ENCODE data around the gene CARD6. TPM values are rescaled to one million over a fixed set of nuclear protein-coding genes. Genes with fewer than 3 reads are reported as not detected.

Gene CARD6
- total and polyA plus RNA-seq, 2 donors (not counting 1 experiment from before 2014, with no cell fraction given) = 0.72 to 2.7 TPM

DNA sequence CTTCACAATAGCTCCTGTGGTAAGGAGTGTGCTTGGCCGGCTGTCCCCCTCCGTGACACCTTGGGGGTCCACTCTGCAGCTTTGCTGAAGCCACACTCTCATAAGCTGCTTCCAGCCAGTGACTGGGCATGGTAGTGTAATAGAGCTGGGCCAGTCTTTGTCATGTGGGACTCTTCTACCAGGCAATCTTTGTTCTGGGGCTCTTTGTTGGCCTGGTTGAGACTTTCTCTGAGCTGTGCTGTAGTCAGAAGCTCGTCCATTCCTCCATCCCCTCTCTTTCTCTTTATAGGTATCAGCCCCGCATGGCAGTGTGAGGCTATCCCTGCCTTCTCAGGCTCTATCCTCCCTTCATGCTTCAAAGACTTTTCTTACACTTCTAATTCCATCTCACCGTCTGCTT, 25.7 kb downstream of the CARD6 start:
- Histone ChIP-seq H3K27ac (ENCODE audit: low read length in 2 of 2) (no peak overlapping the region), H3K9me3 (ENCODE audit: control extremely low read depth in 1 of 3, control insufficient read depth in 2 of 3, insufficient read depth in 1 of 3, low read length in 2 of 3) (peaks cover 0 to 9% (median 0%) of the 10 kb centered on the region in 3 donors), H4K20me1 (ENCODE audit: control insufficient read depth, insufficient read depth, low read length, poor library complexity, severe bottlenecking) (no peaks in the 10 kb centered on the region), H3K4me2 (replicated peaks; ENCODE audit: low read depth, low read length, poor library complexity, severe bottlenecking) (no peak overlapping the region), H2AFZ (ENCODE audit: insufficient read depth, low read depth, low read length, poor library complexity, severe bottlenecking) (no peak overlapping the region), H3K27me3 (replicated peaks in 1 of 4; ENCODE audit: control extremely low read depth in 1 of 4, control insufficient read depth in 3 of 4, insufficient read depth in 4 of 4, low read length in 3 of 4) (no peaks in the 10 kb centered on the region), H3K4me3 (ENCODE audit: control extremely low read depth in 1 of 5, extremely low read depth in 1 of 5, insufficient read depth in 1 of 5, low read depth in 2 of 5, low read length in 4 of 5) (no peak overlapping the region), H3K4me1 (ENCODE audit: control insufficient read depth in 2 of 2, insufficient read depth in 2 of 2, low read length in 2 of 2) (no peaks in the 10 kb centered on the region), H3K9ac (ENCODE audit: low read length) (no peak overlapping the region), H3K36me3 (replicated peaks in 1 of 2; ENCODE audit: control extremely low read depth in 1 of 2, control insufficient read depth in 1 of 2, extremely low read depth in 1 of 2, insufficient read depth in 2 of 2, low read length in 1 of 2) (no peaks in the 10 kb centered on the region), H3K79me2 (ENCODE audit: control insufficient read depth, insufficient read depth, low read length) (no peaks in the 10 kb centered on the region)
- TF ChIP-seq EZH2 (IDR thresholded peaks at IDR 0.05; ENCODE audit: borderline replicate concordance, insufficient read depth, low read depth, low read length, poor library complexity, severe bottlenecking) (no peak), CTCF (IDR thresholded peaks at IDR 0.05) (no peak)
- intact Hi-C loops (cut with micrococcal nuclease) = no loop called here
- ChIA-PET POLR2A (no interaction called here), CTCF (no interaction called here)
- no peak overlapping the region for H3K4me3 Mint-ChIP-seq
- ATAC-seq (ENCODE audit: low read depth) = no peak
- peaks cover 4% of the 10 kb centered on the region for H3K9me3 Mint-ChIP-seq (ENCODE audit: insufficient read depth)
- H3K4me1 Mint-ChIP-seq = no peaks in the 10 kb centered on the region
- DNase-seq = no peak
- H3K27me3 Mint-ChIP-seq = peaks cover 13% of the 10 kb centered on the region
- H3K27ac Mint-ChIP-seq = no peak overlapping the region
- WGBS (ENCODE audit: insufficient coverage) = 71% methylated on average over 2 of the region's 5 CpGs

GRCh38 chr5:40869384-40869783, 28.2 kb downstream of the CARD6 start:
- intact Hi-C loops (cut with micrococcal nuclease) = no loop called here
- CTCF ChIA-PET = no interaction called here
- WGBS (ENCODE audit: insufficient coverage) = 78% methylated on average over 1 of the region's 1 CpG

More at GRCh38 chr5:40869384-40869783, 28.2 kb downstream of the CARD6 start:
- H3K27me3 Mint-ChIP-seq = peaks cover 18% of the 10 kb centered on the region
- H4K20me1 ChIP-seq (ENCODE audit: control insufficient read depth, insufficient read depth, low read length, poor library complexity, severe bottlenecking) = no peaks in the 10 kb centered on the region
- no peak for ATAC-seq (ENCODE audit: low read depth)
- no peak overlapping the region for H2AFZ ChIP-seq (ENCODE audit: insufficient read depth, low read depth, low read length, poor library complexity, severe bottlenecking)
- TF ChIP-seq EZH2 (IDR thresholded peaks at IDR 0.05; ENCODE audit: borderline replicate concordance, insufficient read depth, low read depth, low read length, poor library complexity, severe bottlenecking) = no peak
- TF ChIP-seq CTCF (IDR thresholded peaks at IDR 0.05) = no peak
- DNase-seq = no peak
- no peaks in the 10 kb centered on the region for H3K27me3 ChIP-seq (replicated peaks in 1 of 4; ENCODE audit: control extremely low read depth in 1 of 4, control insufficient read depth in 3 of 4, insufficient read depth in 4 of 4, low read length in 3 of 4)
- no peak overlapping the region for H3K4me3 ChIP-seq (ENCODE audit: control extremely low read depth in 1 of 5, extremely low read depth in 1 of 5, insufficient read depth in 1 of 5, low read depth in 2 of 5, low read length in 4 of 5)
- H3K9ac ChIP-seq (ENCODE audit: low read length) = no peak overlapping the region
- H3K9me3 ChIP-seq (ENCODE audit: control extremely low read depth in 1 of 3, control insufficient read depth in 2 of 3, insufficient read depth in 1 of 3, low read length in 2 of 3) = peaks cover 0 to 5% (median 0%) of the 10 kb centered on the region in 3 donors
- no peaks in the 10 kb centered on the region for H3K4me1 Mint-ChIP-seq
- H3K27ac Mint-ChIP-seq = no peak overlapping the region
- H3K4me2 ChIP-seq (replicated peaks; ENCODE audit: low read depth, low read length, poor library complexity, severe bottlenecking) = no peak overlapping the region
- H3K4me3 Mint-ChIP-seq = no peak overlapping the region
- no peaks in the 10 kb centered on the region for H3K79me2 ChIP-seq (ENCODE audit: control insufficient read depth, insufficient read depth, low read length)
- H3K36me3 ChIP-seq (replicated peaks in 1 of 2; ENCODE audit: control extremely low read depth in 1 of 2, control insufficient read depth in 1 of 2, extremely low read depth in 1 of 2, insufficient read depth in 2 of 2, low read length in 1 of 2) = no peaks in the 10 kb centered on the region
- no peaks in the 10 kb centered on the region for H3K4me1 ChIP-seq (ENCODE audit: control insufficient read depth in 2 of 2, insufficient read depth in 2 of 2, low read length in 2 of 2)
- peaks cover 4% of the 10 kb centered on the region for H3K9me3 Mint-ChIP-seq (ENCODE audit: insufficient read depth)
- POLR2A ChIA-PET = no interaction called here
- H3K27ac ChIP-seq (ENCODE audit: low read length in 2 of 2) = no peak overlapping the region

All from B cell (primary cell).